ENCODE data around the gene DEPP1.
A peak's percentile ranks its signal among the peaks of the same experiment; 100 is the strongest.

DEPP1 gene

DNA sequence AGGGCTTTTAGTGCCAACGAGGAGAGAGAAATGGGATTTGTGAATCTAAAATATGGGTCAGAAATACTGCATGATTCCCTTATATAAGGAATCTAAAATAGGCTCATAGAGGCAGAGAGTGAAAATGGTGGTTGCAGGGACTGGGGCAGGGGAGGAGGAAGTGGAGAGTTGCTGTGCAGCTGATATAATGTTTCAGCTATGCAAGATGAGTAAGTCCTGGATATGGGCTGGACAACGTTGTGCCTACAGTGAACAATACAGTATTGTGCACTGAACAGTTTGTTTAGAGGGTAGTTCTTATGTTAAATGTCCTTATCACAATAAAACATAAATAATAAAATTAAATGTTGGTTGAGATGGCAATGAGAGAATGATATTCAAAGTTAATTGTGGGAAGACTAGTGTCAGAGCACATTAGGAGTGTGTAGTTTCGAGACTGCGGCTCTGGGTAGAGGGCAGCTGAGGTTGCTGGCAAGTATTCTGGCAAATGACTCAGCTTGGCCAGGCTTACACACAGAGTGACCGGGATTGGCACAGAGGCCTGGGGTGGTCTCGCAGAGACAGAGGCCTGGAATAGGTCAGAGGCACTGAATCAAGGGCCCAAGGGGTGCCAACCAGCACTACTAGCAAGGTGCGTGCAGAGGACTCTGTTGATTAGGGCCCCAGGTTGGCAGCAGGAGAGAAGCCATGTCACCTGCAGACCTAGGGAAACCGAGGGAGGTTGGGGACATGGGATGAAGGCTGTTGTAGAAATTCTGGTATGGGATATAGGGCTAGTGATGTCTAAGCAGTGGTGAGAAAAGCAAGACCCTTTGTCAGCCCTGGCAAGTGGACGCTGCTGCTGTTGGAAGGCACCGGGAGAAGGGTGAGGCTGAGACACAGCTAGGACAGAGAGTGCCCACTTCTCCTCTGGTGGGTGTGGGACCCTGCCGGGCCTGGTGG, 2.8 kb upstream of the DEPP1 start:
- DNase-seq (ENCODE audit: extremely low spot score, insufficient read length, low read depth): no peak

DNA sequence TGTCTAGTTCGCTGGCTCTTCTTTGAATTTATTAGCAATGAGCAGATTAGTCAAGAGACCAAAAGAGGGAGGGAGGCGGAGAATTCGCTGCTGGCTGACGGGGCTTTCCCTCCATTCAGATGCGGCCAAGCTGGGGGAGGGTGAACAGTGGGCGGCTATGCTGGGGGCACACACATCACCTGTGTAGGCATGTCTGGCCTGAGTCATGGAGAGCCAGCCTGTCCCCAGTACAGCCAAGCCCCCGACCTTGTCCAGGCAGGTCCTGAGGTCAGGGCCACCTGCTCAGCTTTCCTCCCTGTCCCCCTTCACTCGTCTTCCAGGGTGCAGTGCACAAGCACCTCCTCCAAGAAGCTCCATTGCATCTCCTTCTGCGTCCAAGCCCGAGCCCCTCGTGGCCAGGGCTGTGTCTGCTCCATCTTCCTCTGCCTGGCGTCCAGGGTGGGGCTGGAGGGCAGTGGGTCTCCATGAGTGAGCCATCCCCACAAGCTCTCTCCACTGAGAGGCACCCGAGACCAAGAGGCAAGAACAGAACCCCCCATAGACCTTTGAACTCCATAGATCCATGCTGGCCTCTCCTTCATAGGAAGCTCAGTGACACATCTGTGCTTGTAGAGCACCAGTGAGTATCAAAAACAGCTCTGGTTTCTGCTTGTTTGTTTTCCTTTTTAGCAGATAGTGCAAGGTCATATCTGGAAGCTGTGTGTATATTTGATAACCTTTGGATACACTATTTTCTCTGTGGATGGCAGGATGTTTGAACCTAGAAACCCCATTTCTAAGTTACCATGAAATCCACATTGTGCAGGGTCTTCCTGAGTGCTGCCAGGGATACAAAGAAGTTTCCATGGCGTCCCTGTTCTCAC, 1.9 kb upstream of the DEPP1 start:
- DNase-seq (ENCODE audit: extremely low spot score, insufficient read length, low read depth): no peak
- FAIRE-seq: peak; percentile 60

More for the DNA sequence above, 2.8 kb upstream of the DEPP1 start:
- FAIRE-seq: peak; percentile 72

DNA sequence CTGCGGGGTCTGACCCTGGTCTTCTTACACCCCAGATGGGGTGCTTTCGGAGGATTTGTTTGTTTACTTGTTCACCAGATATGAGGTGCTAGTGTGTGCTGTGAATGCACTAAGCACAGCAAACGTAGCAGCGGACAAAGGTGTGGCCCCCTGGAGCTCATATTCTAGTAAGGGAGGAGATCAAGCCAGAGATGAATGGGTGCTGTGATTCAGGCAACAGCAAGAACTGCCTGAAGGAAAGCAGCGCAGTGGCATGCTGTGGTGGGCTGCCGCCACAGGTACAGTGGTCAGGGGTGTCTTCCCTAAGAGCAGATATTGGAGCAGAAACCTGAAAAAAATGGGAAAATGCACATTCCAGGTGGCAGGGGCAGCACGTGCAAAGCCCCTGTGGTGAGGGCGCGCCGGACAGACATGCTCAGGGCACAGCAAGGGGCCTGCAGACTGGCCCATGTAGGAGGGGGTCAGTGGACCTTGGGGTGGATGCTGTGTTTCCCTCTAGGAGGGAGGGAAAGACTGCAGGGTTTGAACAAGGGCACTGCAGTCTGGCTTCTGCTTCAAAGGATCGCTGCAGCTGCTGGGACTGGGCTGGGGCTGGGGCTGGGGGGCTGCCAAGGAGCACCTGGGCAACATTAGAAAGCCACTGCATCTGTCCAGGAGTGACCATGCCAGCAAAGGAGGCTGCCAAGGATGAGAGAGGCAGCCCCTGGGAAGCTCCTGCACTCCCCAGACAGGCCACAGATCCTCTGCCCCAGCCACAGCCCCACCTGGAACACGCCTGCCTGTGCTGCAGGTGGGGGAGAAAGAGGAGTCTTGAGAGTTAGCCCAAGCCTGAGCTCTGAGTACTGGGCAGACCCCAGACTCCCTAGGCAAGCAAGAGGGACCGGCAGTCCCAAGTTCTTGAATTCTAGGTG, 927 bp upstream of the DEPP1 start:
- no peak for FAIRE-seq

DNA sequence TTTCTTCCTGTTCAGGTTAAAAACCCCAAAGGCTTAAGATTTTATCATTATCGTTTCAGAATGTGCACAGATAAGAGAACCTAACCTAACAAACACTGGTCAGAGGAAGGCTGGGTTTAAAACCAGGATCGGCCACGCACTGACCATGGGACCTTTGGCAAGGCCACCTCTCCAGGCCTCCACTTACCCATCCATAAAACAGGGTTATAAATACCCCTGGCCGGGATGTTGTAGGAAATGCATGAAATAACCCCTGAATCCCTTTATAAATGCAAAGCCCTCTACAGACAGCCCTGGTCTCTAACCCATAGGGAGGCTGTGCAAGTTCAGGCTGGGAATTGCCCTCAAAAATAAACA, 418 bp downstream of the DEPP1 start:
- DNase-seq (ENCODE audit: extremely low spot score, insufficient read length, low read depth) (no peak), FAIRE-seq (no peak)

More for the DNA sequence above, 927 bp upstream of the DEPP1 start:
- no peak for DNase-seq (ENCODE audit: extremely low spot score, insufficient read length, low read depth)

DNA sequence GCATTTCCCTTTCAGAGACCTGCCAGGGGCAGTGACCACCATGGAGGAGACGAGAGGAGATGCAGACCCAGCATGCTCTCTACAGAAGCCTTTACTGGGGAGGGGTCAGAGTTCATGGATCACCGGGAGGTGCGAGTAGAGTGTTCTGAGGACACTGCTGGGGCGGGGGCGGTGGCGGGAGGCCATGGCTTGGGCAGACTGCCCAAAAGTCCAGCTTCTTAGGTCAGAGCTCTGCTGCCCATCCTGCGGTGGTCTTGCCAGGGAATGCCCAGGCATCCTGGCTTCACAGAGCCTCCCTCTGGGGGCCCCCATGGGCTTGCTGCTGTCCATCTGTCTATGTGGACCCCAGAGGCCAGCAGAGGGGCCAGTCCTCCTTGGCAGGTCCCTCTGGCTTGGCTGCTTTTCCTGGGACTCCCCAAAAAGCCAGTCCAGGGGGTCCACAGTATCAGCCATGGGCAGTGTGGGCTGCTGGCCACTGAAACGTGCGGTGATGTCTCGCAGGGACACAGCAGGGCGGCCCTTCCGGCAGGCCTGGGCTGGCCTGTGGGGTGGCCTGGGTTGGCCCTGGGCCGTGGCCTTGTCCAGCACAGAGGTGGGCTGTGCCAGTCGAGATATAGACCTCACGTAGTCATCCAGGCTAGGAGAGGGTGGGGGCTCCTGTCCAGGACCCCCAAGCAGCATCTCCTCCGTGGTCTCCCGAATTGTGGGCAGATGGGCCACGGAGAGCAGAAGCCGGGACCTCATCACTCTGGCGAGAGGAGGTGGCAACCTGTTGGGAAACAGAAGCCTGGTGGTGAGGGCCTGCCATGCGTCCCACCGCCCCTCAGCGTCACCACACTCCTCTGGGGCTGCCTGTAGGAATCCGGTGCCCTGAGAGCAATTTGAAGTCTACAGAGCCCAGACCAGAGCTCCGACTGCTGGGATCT, 1.1 kb downstream of the DEPP1 start:
- no peak for FAIRE-seq

DNA sequence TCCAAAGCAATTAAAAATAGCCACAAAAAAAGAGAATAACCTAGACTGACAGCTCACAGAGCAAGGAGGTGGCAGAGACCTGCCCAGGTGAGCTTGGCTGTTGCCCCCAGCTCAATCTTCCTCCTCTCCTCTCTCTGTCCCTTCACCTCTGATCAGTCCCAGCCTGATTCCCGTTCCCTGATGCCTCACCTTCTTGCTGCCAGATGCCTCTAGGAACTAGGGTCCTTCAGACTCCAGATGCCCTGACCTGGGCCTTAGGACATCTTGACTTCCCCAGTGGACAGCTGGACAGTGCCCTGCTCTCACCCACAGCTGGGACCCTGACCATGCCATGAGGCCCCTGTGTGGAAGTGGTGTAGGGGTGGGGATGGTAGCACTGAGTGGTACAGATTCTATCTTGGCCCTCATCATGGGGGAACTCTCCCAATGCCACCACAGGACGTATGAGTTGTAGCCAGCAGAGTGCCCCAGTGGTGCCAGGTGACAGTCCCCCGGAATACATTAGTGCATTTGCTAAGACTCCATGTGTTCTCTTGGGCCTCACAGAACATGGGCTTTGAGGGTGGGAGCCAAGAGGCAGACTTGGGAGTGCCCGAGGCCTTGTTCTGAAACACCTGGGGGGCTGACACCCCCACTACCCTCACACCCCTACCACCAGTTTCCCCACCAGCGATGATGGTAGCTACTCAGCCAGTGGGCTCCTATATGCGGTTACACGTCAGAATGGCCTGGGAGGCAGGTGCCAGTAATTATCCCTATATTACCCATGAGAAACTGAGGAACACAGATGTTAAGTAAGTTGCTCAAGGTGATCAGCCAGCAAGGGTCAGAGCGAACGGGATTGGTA, 2.0 kb downstream of the DEPP1 start:
- DNase-seq (ENCODE audit: extremely low spot score, insufficient read length, low read depth) (no peak), FAIRE-seq (no peak)

More for the DNA sequence above, 1.1 kb downstream of the DEPP1 start:
- no peak for DNase-seq (ENCODE audit: extremely low spot score, insufficient read length, low read depth)

DNA sequence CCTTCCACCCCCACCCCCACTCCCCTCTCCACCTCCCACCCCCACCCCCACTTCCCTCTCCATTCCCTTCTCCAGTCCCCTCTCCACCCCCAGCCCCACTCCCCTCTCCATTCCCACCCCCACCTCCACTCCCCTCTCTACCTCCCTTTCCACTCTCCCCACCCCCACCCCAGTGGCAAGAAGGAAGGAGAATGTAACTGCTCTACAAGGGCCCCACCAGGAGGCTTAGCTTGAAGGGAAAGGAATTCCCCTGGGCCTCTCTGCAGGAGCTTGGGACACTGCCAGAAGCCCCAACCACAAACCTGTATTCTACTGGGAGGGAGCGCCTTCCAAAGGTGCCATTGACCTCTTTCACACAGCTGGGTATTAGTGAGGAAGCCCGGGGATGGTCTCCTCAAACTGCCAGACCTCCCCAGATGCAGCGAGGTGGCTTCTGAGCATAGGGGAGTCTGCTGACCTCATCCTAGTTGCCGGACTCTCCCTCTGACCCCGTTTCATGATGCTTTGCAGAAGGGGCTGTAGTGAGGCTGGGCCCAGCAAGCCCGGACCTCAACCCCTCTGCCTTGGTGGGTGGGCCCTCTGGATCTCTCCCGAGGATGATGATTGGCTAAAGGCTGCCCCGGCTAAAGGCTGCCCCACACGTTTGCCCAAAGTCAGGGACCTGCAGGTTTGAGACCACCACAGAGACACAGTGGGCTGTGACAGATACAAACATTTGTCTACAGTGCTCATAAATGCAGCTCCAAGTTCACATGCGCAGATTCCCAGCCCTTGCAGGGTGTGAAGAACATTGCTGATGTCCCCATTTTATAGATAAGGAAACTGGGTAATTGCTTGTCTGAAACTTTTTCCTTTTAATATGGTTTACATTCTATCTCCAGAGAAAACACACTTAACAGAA, 2.9 kb downstream of the DEPP1 start:
- DNase-seq (ENCODE audit: extremely low spot score, insufficient read length, low read depth): no peak
- no peak for FAIRE-seq

DNA sequence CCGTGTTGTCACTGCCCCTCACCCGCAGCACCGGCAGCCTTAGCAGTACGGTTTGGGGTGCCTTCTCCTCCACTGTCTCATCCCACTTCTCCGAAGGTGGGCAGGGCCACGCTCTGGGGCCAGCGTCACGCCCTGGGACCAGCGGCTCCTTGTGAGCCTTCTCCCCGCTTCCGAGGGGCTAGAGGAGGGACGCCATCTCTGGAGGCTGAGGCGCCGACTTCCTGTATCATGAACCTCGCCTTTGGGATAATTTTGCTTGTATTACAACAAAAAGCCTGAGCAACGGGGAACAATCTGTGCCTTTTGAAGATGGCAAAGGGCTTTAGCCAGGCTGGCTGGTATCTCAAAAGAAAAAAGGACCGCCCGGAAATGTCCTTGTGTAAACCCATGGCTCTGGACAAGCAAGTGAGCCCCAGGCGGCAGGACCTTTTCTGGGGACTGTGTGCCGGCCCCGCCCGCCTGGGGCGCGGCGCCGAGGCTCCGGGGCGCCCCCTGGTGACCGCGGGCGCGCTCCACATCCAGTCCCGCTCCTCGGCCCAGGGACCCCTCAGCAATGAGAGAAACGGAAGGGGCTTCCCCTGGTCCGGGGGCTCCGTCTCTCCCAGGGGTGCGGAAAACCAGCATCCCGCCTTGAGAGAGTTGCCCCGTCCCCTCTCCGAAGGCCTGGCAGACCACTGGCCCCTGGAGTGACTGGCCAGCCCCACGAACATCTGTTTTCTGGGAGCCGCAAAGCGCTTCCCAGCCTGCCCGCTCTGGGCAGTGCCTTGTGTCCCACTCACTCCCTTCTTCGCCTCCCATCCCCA, 3.8 kb downstream of the DEPP1 start:
- FAIRE-seq (peak; percentile 64), DNase-seq (ENCODE audit: extremely low spot score, insufficient read length, low read depth) (peak; percentile 62)

DNA sequence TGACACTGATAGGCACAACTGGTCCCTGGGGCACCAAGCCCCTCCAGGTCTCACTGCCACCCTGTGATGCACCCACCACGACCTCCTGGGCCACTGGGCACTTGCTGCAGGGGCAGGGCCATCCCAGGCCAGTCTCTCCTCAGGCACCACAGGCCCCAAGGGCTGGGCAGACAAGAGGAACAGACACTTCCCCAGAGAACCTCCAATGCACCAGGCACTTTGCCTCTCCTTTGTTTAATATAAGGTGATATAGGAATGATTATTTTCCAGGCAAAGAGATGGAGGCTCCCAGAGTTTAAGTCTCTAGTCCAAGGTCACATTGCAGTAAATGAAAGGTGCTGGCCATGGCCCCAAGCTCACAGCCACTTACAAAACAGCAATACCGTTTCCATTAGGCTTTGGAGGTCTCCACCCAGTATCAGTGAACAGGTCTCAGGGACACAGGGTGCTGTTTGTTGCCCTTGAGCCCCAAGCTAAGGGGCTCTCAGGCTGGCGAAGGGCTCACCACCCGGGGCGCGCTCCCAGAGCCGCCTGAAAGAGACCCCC, 4.5 kb downstream of the DEPP1 start:
- FAIRE-seq: no peak

DNA sequence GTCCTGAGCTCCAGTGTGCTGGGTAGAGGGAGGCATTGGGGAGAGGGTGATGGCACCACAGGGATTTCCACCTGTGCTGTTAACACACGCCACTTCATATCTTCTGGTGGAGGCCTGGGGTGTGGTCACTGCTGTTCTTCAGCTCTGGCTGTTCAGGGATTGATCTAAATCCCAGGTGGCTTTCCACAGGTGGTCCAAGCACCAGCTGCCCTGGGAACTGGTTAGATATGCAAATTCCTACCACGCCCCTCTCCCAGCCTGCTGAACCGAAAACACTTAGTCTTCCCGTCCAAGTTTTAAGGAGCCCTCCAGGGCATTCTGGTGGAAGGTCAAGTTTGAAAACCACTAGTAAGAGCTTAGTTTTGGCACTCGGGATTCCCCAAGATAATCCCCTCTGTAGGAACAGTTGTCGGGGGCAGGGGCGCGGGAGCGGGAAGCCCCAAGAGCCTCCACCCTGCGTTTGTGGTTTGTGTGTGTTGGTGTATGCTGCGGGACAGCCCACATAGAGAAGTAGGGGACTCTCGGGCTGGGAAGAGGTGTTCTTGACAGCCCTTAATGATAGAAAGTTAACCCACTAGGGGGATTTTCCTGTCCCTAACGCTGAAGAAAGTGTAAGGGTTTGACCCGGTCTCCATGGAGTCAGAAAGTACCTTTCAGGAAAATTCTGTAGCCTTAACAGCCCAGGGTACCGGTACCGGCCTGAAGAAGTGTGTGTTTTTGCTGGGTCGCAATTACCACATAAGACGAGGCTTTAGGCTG, 5.1 kb downstream of the DEPP1 start:
- FAIRE-seq (peak; percentile 89), DNase-seq (ENCODE audit: extremely low spot score, insufficient read length, low read depth) (no peak)

More for the DNA sequence above, 4.5 kb downstream of the DEPP1 start:
- DNase-seq (ENCODE audit: extremely low spot score, insufficient read length, low read depth): no peak

DNA sequence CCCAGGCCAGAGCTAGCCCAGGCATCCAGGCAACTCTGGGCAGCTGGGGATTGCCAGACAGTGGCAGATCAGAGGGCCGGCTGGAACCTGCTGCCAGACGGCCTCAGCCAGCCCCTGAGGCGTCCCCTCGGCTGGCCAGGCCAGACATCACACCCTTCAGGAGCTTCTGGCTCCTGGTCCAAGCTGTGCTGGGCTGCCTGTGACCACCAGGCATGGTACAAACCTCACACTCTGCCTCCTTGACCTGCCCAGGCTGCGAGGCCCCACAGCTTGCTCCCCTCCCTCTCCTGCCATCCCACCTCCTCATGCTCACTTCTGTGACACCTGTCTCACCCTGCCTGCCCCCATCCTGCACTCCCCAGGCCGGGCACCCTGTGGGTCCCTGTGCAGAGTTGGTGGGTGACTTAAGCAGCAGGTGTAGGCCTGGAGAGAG, 5.7 kb downstream of the DEPP1 start:
- FAIRE-seq: no peak
- DNase-seq (ENCODE audit: extremely low spot score, insufficient read length, low read depth): no peak

DNA sequence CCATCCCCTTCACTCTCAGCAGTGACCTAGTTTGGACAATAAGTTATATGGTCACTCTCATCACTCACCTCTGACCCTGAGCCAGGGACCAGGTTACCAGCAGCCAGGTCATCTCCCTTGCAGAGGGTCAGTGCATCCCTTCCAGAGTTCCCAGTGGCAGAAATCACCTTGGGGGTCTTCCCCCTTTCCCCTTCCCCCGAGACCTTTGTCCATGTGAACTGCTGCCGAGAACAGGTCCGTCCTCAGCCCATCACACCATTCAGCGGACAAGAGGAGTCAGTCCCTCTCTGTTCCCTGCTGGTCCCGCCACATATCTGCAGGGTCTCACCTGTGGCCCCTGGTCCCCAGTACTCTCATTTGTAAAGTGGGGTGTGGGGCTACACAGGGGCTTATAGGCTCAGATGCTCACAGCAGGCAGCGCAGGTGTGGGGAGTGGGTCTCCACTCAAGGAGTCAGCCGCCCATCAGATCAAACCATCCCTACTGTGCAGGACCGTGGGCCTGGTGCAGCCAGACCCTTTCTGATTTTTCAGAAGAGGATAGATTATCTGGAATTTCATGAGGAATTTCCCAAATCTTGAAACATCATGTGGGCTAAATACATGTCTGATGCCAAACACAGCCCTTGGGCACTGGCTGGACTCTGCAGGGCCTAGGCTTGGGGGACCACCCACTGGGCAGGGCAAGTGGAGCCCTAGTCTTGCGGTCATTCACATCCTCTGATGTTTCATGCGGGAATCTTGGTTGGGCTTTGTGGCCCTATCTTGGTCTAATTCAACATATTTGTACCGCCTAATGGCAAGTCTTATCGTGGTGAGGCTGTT, 6.5 kb downstream of the DEPP1 start:
- FAIRE-seq: no peak

DNA sequence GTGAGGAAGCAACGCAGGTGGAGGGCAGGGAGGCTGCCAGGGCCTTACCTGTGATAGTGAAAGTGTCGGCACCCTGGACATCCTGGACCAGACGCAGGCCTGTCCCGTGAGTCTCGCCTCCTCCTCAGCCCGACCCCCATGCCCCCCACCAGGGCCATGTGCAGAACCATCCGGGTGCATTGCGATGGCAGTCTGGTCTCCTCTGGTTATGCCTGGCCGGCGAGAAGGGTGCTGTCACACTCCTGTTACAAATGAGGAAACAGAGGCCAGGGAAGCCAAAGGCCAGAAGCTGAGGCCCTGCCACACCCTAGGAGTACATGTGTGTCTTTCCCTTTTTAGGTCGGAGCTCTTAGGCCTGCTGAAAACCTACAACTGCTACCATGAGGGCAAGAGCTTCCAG, 7.2 kb downstream of the DEPP1 start:
- no peak for DNase-seq (ENCODE audit: extremely low spot score, insufficient read length, low read depth)
- no peak for FAIRE-seq

More for the DNA sequence above, 6.5 kb downstream of the DEPP1 start:
- DNase-seq (ENCODE audit: extremely low spot score, insufficient read length, low read depth): no peak

DNA sequence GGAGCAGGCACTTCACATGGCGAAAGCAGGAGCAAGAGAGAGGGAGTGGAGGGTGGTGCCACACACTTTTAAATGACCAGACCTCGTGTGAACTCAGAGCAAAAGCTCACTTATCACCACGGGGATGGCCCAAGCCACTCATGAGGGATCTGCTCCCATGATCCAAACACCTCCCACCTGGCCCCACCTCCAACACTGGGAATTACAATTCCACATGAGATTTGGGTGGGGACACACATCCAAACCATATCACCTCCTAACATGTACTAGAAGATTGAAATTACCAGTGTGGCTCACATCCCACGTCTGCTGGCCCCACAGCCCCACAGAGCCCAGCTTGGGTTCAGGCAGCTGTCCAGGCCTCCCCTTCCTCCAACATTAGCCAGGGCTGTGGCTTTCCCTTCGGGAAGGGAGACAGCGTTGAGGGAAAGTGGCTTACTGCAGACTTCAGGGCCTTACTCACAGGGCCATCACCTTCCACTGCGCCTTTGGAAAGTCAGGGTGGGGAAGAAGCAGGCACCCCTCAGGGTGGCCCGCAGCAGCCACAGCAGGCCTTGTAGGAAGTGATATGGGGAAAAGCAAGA, 7.7 kb downstream of the DEPP1 start:
- no peak for FAIRE-seq
- DNase-seq (ENCODE audit: extremely low spot score, insufficient read length, low read depth): no peak

Data from GM18507 (cell line).